IMR-90 (cell line): ENCODE results near the gene NLGN3. TPM values are rescaled to one million over a fixed set of nuclear protein-coding genes. Genes with fewer than 3 reads are reported as not detected.

Experiments
- ATAC-seq: fragments of 200-7000 bp; cut with Tn5 transposase; 2 replicates; pipeline ENCODE4 v1.9.1; 2020; ENCODE audit warnings: low read depth, mild to moderate bottlenecking, moderate library complexity
- BruUV-seq: library from RNA; stranded (reverse); fragments of 400-500 nt; replicated peaks from 2 replicates; lab custom pipeline; 2021; lab: Mats Ljungman, UMichigan
- CTCF ChIA-PET: fragments of 300-600 bp; formaldehyde crosslinking; extraction: SDS; loops from one replicate; lab custom pipeline; 2021; ENCODE audit warnings: antibody characterized with exemption; lab: Yijun Ruan, JAX
- POLR2A ChIA-PET: fragments of 300-600 bp; sonication (Branson Sonifier 250); formaldehyde crosslinking; loops from one replicate; lab custom pipeline; 2022; ENCODE audit warnings: antibody characterized with exemption; ENCODE audit not compliant: unreplicated experiment; lab: Charles Lee
- DNase-seq: peaks from one replicate; pipeline ENCODE4 v3.0.0; 2013
- H2AFZ ChIP-seq: replicated peaks from 2 replicates; pipeline ENCODE3; 2013; ENCODE audit warnings: low read length, mild to moderate bottlenecking; ENCODE audit not compliant: poor library complexity
- H2AK5ac ChIP-seq: 2 replicates; pipeline ENCODE4 v1.6.1; 2013; ENCODE audit warnings: low read depth, low read length, inconsistent platforms
- H2AK9ac ChIP-seq: replicated peaks from 2 replicates; pipeline ENCODE3; 2013; ENCODE audit warnings: mild to moderate bottlenecking, low read depth, low read length, moderate library complexity; ENCODE audit not compliant: poor library complexity
- H2BK120ac ChIP-seq: 2 replicates; pipeline ENCODE4 v1.6.1; 2013; ENCODE audit warnings: low read depth, low read length, inconsistent platforms
- H2BK15ac ChIP-seq: 3 replicates; pipeline ENCODE4 v1.6.1; 2013; ENCODE audit warnings: low read depth, low read length, inconsistent platforms
- H2BK20ac ChIP-seq: 2 replicates; pipeline ENCODE4 v1.6.1; 2013; ENCODE audit warnings: low read depth, mild to moderate bottlenecking, inconsistent platforms, low read length, moderate library complexity
- H2BK5ac ChIP-seq: 2 replicates; pipeline ENCODE4 v1.6.1; 2013; ENCODE audit warnings: mild to moderate bottlenecking, low read depth, low read length, inconsistent platforms; ENCODE audit not compliant: poor library complexity, severe bottlenecking
- H3K14ac ChIP-seq: replicated peaks from 2 replicates; pipeline ENCODE4 v1.6.1; 2013; ENCODE audit warnings: low read depth, low read length, inconsistent platforms
- H3K18ac ChIP-seq: 2 replicates; pipeline ENCODE4 v1.6.1; 2013; ENCODE audit warnings: low read depth, low read length, control low read depth
- H3K23ac ChIP-seq: 2 replicates; pipeline ENCODE4 v1.6.1; 2013; ENCODE audit warnings: low read depth, low read length, inconsistent platforms
- H3K27ac ChIP-seq: 2 replicates; pipeline ENCODE4 v1.5.1; 2013; ENCODE audit warnings: mild to moderate bottlenecking, control low read depth, low read length; ENCODE audit not compliant: insufficient read depth
- H3K27me3 ChIP-seq: 2 replicates; pipeline ENCODE4 v1.6.1; 2013; ENCODE audit warnings: low read length; ENCODE audit not compliant: control insufficient read depth, insufficient read depth
- H3K36me3 ChIP-seq: 2 replicates; pipeline ENCODE4 v1.6.1; 2013; ENCODE audit warnings: low read length, mixed read lengths; ENCODE audit not compliant: control insufficient read depth, insufficient read depth
- H3K4ac ChIP-seq: 2 replicates; pipeline ENCODE4 v1.6.1; 2013; ENCODE audit warnings: low read depth, low read length, inconsistent platforms
- H3K4me1 ChIP-seq: 2 replicates; pipeline ENCODE4 v1.6.1; 2013; ENCODE audit warnings: low read length, mixed read lengths; ENCODE audit not compliant: control insufficient read depth, insufficient read depth
- H3K4me2 ChIP-seq: 2 replicates; pipeline ENCODE4 v1.6.1; 2013; ENCODE audit warnings: low read depth, mild to moderate bottlenecking, control low read depth, low read length, moderate library complexity
- H3K4me3 ChIP-seq: 2 replicates; pipeline ENCODE4 v1.5.1; 2013; ENCODE audit warnings: low read depth, mild to moderate bottlenecking, control low read depth, low read length, moderate library complexity; ENCODE audit not compliant: insufficient read depth
- H3K56ac ChIP-seq: 2 replicates; pipeline ENCODE4 v1.6.1; 2013; ENCODE audit warnings: low read length, inconsistent platforms; ENCODE audit not compliant: insufficient read depth; ENCODE audit errors: extremely low read depth
- H3K79me1 ChIP-seq, 2 experiments: 2 replicates each; pipeline ENCODE4 v1.6.1; 2013; ENCODE audit warnings: low read length in 2 of 2, inconsistent platforms in 1 of 2, low read depth in 1 of 2
- H3K9ac ChIP-seq: 2 replicates; pipeline ENCODE4 v1.6.1; 2013; ENCODE audit warnings: low read depth, low read length, control low read depth
- H3K9me1 ChIP-seq: 2 replicates; pipeline ENCODE4 v1.6.1; 2013; ENCODE audit warnings: low read length, inconsistent platforms; ENCODE audit not compliant: insufficient read depth
- H3K9me3 ChIP-seq: 2 replicates; pipeline ENCODE4 v1.6.1; 2013; ENCODE audit warnings: low read length; ENCODE audit not compliant: control insufficient read depth, insufficient read depth
- H4K20me1 ChIP-seq: 2 replicates; pipeline ENCODE4 v1.6.1; 2013; ENCODE audit warnings: low read length, inconsistent platforms; ENCODE audit not compliant: insufficient read depth
- H4K5ac ChIP-seq: 2 replicates; pipeline ENCODE4 v1.6.1; 2013; ENCODE audit warnings: mild to moderate bottlenecking, low read depth, low read length, control low read depth
- H4K8ac ChIP-seq, 2 experiments: 2 replicates each; pipeline ENCODE4 v1.6.1; 2013; ENCODE audit warnings: low read depth in 2 of 2, low read length in 2 of 2, control low read depth in 1 of 2, inconsistent platforms in 1 of 2
- H4K91ac ChIP-seq: 2 replicates; pipeline ENCODE4 v1.6.1; 2013; ENCODE audit warnings: low read depth, low read length, inconsistent platforms; ENCODE audit not compliant: insufficient read depth
- FOS ChIP-seq: fragments of 150-350 bp; IDR thresholded peaks from 2 replicates; pipeline ENCODE4 v1.6.1; 2016; ENCODE audit warnings: low read depth, low read length
- MAFK ChIP-seq: IDR thresholded peaks from 2 replicates; pipeline ENCODE4 v1.6.1; 2012; ENCODE audit warnings: low read depth, low read length, improper control_type of control experiment
- RFX5 ChIP-seq: IDR thresholded peaks from 2 replicates; pipeline ENCODE4 v1.8.0; 2012; ENCODE audit warnings: low read depth, mild to moderate bottlenecking, low read length, moderate library complexity
- WGBS, 2 experiments: methylation state at CpG; one replicate each; pipeline versions ENCODE4 v1.1.5 to v1.1.7; 2013; ENCODE audit warnings: missing lambda C conversion rate in 2 of 2; ENCODE audit not compliant: insufficient read length in 1 of 2; ENCODE audit errors: extremely low coverage in 2 of 2; 5-methylcytosine and 5-hydroxymethylcytosine counted together
- dilution Hi-C: fragments of 300-500 bp; cut with HindIII; formaldehyde crosslinking; loops from one replicate; pipeline ENCODE4 v1.14.3; 2018; ENCODE audit warnings: low sequenced_read_pairs; ENCODE audit not compliant: unreplicated experiment
- in situ Hi-C: fragments of 300-500 bp; cut with MboI; formaldehyde crosslinking; loops from 3 replicates; pipeline ENCODE4 v1.14.3; 2019; ENCODE audit warnings: low sequenced_read_pairs, inconsistent platforms, mixed read lengths
- intact Hi-C: fragments of 100-400 bp; cut with micrococcal nuclease; formaldehyde crosslinking; loops from 2 replicates; pipeline ENCODE4 v1.10.0; 2022
- polyA plus RNA-seq, 3 experiments: library from polyadenylated mRNA; depleted of rRNA; stranded (reverse); fragments of >200 nt; gene quantifications; 2 replicates each; pipeline ENCODE4 v1.2.3, GENCODE V29; 2012; ENCODE audit warnings: low replicate concordance in 1 of 3
- total RNA-seq: library from RNA; depleted of rRNA; stranded (reverse); fragments of >200 nt; gene quantifications from 2 replicates; pipeline ENCODE4 v1.2.3, GENCODE V29; 2012

NLGN3 gene
- total and polyA plus RNA-seq, 2 of the 4 experiments (the other 2 are of a cell fraction) = 0.18 to 0.39 TPM

GRCh38 chrX:71118985-71119535 is 25.6 kb upstream of the NLGN3 start:
- Histone ChIP-seq H3K4me3 (peak overlapping the region; percentile 71), H3K36me3 (peaks cover 29% of the 10 kb centered on the region), H2BK20ac (no peak overlapping the region), H3K27me3 (peaks cover 2% of the 10 kb centered on the region; the same call in 1 of the 2 replicates), H3K4me1 (no peaks in the 10 kb centered on the region; the same call in 1 of the 2 replicates), H2BK15ac (no peak overlapping the region), H4K91ac (peak overlapping the region; percentile 53), H3K4ac (peak overlapping the region; percentile 72), H3K9me1 (peaks cover 7% of the 10 kb centered on the region), H4K5ac (no peak overlapping the region), H3K18ac (no peak overlapping the region), H3K27ac (peak overlapping the region; percentile 85), H2BK5ac (peak overlapping the region; percentile 25), H3K9me3 (no peaks in the 10 kb centered on the region), H2BK120ac (no peak overlapping the region), H3K9ac (peak overlapping the region; percentile 90), H3K79me1 (peaks cover 0 to 13% of the 10 kb centered on the region in 2 experiments; a peak in 2 of 4 replicates), H4K20me1 (no peaks in the 10 kb centered on the region), H3K23ac (peak overlapping the region; percentile 68), H2AFZ (peak overlapping the region; percentile 84), H4K8ac (peak overlapping the region in 1 of 2 experiments; percentile 76; a peak in 1 of 4 replicates), H2AK9ac (peak overlapping the region; percentile 89), H3K14ac (peak overlapping the region; percentile 83), H2AK5ac (peak overlapping the region; percentile 66), H3K56ac (no peak overlapping the region; the same call in 1 of the 2 replicates), H3K4me2 (peak overlapping the region; percentile 85)
- dilution Hi-C loops (no loop called here), intact Hi-C loops (no loop called here), in situ Hi-C loops (no loop called here)
- WGBS, 2 experiments = 33% methylated on average over 3 of the region's 17 CpGs; no CpG with 5 or more reads in 1 of the 2 experiments
- TF ChIP-seq MAFK = no peak
- TF ChIP-seq RFX5 = no peak
- no peak for TF ChIP-seq FOS
- CTCF ChIA-PET = no interaction called here
- DNase-seq = no peak
- POLR2A ChIA-PET = no interaction called here
- BruUV-seq = TSS peak; percentile 39
- ATAC-seq = peak; percentile 33
